ENCODE results near the gene TTC9C. TPM values are rescaled to one million over a fixed set of nuclear protein-coding genes. Genes with fewer than 3 reads are reported as not detected.

The TTC9C gene
- total and polyA plus RNA-seq, 2 of the 13 experiments (the other 11 are each of a cell fraction or from before 2014, with no cell fraction given) = 28.0 to 36.4 TPM

DNA sequence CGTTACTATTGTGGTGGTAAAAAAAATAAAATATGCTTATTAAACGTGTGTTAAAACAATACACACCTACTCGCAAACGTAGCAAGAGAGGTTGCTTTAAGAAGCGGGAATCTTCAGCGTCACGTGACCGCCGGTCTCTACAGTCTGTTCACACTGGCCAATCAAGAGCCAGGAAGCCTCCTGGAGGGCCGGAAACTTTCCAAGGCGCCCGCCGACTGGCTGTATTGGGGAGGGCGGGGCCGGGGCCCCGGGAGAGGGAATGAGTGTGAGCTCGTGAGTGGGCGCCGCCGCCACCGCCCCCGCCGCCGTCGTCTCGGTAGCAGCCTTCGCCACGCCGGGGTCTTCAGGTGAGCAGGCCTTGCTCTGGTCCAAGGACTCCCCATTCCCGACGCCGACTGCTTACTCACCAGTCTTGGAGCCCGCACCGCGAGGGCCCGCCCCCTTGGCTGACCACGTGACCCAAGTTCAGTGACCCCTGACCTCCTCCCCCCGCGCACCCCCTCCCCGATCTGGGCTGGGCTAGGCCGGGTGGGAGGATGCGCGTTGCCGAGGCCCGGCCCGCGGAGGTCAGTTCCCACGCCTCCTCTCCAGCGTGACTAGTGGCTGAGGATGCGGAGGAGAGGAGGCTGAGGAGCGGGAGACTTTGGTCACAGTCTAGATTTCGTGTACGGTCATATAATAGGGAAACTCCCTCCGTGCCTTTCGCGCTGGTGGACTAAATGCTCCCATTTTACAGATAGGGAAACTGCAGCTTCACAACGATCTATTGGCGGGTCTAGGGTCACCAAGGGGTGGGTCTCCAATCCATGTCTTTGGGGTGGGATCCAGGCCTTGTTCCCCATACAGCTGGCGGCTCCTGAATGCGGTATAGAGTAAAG, 43.1 kb downstream of the TTC9C start, which contains the start of gene TAF6L (continued):
- TF ChIP-seq, protein P1, sequence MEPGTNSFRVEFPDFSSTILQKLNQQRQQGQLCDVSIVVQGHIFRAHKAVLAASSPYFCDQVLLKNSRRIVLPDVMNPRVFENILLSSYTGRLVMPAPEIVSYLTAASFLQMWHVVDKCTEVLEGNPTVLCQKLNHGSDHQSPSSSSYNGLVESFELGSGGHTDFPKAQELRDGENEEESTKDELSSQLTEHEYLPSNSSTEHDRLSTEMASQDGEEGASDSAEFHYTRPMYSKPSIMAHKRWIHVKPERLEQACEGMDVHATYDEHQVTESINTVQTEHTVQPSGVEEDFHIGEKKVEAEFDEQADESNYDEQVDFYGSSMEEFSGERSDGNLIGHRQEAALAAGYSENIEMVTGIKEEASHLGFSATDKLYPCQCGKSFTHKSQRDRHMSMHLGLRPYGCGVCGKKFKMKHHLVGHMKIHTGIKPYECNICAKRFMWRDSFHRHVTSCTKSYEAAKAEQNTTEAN (CRISPR knock-in tag; conservative IDR thresholded peaks at IDR 0.05) = no peak
- TF ChIP-seq HNRNPUL1 (IDR thresholded peaks at IDR 0.05; ENCODE audit: low read depth, low read length) (no peak), MYC (CRISPR knock-in tag; IDR thresholded peaks at IDR 0.05; ENCODE audit: borderline replicate concordance) (peak; percentile 86), ZNF335 (CRISPR knock-in tag; IDR thresholded peaks at IDR 0.05) (no peak), TMF1 (CRISPR knock-in tag; IDR thresholded peaks at IDR 0.05; ENCODE audit: low read depth) (no peak), ZNF251 (CRISPR knock-in tag; IDR thresholded peaks at IDR 0.05) (no peak), ZFX (CRISPR knock-in tag; IDR thresholded peaks at IDR 0.05; ENCODE audit: low read depth) (peak; percentile 56), PCBP2 (optimal IDR thresholded peaks at IDR 0.05; ENCODE audit: low read depth, low read length, poor library complexity, severe bottlenecking) (no peak), BRD4 (CRISPR knock-in tag; IDR thresholded peaks at IDR 0.05) (no peak), RAD21 (CRISPR knock-in tag; IDR thresholded peaks at IDR 0.05) (no peak; the same call in 1 of the 2 replicates), ZNF253 (CRISPR knock-in tag; IDR thresholded peaks at IDR 0.05; ENCODE audit: borderline replicate concordance) (no peak), SMAD1 (CRISPR knock-in tag; IDR thresholded peaks at IDR 0.05; ENCODE audit: borderline replicate concordance, low read depth) (no peak), SRSF9 (IDR thresholded peaks at IDR 0.05; ENCODE audit: borderline replicate concordance, insufficient read depth, low read depth, low read length, poor library complexity, severe bottlenecking) (no peak), FOXK1 (CRISPR knock-in tag; IDR thresholded peaks at IDR 0.05; ENCODE audit: borderline replicate concordance, low read depth) (no peak), ETV6 (CRISPR knock-in tag; conservative IDR thresholded peaks at IDR 0.05) (no peak), ZKSCAN1 (IDR thresholded peaks at IDR 0.05; ENCODE audit: low read length) (0 out of 2 replicates have a peak, but pooled peaks have one; percentile 9), THYN1 (CRISPR knock-in tag; IDR thresholded peaks at IDR 0.05; ENCODE audit: borderline replicate concordance, low read depth) (no peak), ZFAT (CRISPR knock-in tag; conservative IDR thresholded peaks at IDR 0.05) (0 out of 2 replicates have a peak, but pooled peaks have one; percentile 23), ZFP62 (CRISPR knock-in tag; IDR thresholded peaks at IDR 0.05) (no peak)
- TF ChIP-seq, protein P2, sequence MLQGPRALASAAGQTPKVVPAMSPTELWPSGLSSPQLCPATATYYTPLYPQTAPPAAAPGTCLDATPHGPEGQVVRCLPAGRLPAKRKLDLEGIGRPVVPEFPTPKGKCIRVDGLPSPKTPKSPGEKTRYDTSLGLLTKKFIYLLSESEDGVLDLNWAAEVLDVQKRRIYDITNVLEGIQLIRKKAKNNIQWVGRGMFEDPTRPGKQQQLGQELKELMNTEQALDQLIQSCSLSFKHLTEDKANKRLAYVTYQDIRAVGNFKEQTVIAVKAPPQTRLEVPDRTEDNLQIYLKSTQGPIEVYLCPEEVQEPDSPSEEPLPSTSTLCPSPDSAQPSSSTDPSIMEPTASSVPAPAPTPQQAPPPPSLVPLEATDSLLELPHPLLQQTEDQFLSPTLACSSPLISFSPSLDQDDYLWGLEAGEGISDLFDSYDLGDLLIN (CRISPR knock-in tag; IDR thresholded peaks at IDR 0.05; ENCODE audit: borderline replicate concordance) = no peak
- TF ChIP-seq, protein P3, sequence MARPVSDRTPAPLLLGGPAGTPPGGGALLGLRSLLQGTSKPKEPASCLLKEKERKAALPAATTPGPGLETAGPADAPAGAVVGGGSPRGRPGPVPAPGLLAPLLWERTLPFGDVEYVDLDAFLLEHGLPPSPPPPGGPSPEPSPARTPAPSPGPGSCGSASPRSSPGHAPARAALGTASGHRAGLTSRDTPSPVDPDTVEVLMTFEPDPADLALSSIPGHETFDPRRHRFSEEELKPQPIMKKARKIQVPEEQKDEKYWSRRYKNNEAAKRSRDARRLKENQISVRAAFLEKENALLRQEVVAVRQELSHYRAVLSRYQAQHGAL (CRISPR knock-in tag; IDR thresholded peaks at IDR 0.05; ENCODE audit: not compliant biosample characterization) = no peak
- TF ChIP-seq, protein P4, sequence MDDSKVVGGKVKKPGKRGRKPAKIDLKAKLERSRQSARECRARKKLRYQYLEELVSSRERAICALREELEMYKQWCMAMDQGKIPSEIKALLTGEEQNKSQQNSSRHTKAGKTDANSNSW (CRISPR knock-in tag; IDR thresholded peaks at IDR 0.05; ENCODE audit: borderline replicate concordance) = no peak; the same call in 1 of the 2 replicates
- TF ChIP-seq, protein P5, sequence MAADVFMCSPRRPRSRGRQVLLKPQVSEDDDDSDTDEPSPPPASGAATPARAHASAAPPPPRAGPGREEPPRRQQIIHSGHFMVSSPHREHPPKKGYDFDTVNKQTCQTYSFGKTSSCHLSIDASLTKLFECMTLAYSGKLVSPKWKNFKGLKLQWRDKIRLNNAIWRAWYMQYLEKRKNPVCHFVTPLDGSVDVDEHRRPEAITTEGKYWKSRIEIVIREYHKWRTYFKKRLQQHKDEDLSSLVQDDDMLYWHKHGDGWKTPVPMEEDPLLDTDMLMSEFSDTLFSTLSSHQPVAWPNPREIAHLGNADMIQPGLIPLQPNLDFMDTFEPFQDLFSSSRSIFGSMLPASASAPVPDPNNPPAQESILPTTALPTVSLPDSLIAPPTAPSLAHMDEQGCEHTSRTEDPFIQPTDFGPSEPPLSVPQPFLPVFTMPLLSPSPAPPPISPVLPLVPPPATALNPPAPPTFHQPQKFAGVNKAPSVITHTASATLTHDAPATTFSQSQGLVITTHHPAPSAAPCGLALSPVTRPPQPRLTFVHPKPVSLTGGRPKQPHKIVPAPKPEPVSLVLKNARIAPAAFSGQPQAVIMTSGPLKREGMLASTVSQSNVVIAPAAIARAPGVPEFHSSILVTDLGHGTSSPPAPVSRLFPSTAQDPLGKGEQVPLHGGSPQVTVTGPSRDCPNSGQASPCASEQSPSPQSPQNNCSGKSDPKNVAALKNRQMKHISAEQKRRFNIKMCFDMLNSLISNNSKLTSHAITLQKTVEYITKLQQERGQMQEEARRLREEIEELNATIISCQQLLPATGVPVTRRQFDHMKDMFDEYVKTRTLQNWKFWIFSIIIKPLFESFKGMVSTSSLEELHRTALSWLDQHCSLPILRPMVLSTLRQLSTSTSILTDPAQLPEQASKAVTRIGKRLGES (CRISPR knock-in tag; IDR thresholded peaks at IDR 0.05; ENCODE audit: borderline replicate concordance) = no peak
